Measurements from ENCODE around the gene REPIN1. TPM values are rescaled to one million over a fixed set of nuclear protein-coding genes. Genes with fewer than 3 reads are reported as not detected.

REPIN1 gene
- total RNA-seq: 148 and 153 TPM in 2 replicates
- long read RNA-seq, transcript REPIN1-202 (1 exons, 2,876 nt): major isoform, 5 of 6 reads
- long read RNA-seq, partial matches to known transcripts: 0 of 6 reads
- long read RNA-seq, other reads (novel, unspliced or antisense): 0 of 6 reads

GRCh38 chr7:150368096-150368883 is at the start of gene REPIN1:
REPIN1 (plus strand) TSS chr7:150368822; CDS start chr7:150369712, 890 bp downstream.
- peak; percentile 93 for DNase-seq (ENCODE audit: low spot score, unreplicated experiment)
- H3K27ac Mint-ChIP-seq: peak within 1 kb of the TSS; percentile 100
- no peaks in the 10 kb centered on the region for H3K9me3 Mint-ChIP-seq (ENCODE audit: low read depth)
- peaks cover 5% of the 10 kb centered on the region for H3K36me3 Mint-ChIP-seq (ENCODE audit: insufficient read depth)
- TF ChIP-seq, protein P1, sequence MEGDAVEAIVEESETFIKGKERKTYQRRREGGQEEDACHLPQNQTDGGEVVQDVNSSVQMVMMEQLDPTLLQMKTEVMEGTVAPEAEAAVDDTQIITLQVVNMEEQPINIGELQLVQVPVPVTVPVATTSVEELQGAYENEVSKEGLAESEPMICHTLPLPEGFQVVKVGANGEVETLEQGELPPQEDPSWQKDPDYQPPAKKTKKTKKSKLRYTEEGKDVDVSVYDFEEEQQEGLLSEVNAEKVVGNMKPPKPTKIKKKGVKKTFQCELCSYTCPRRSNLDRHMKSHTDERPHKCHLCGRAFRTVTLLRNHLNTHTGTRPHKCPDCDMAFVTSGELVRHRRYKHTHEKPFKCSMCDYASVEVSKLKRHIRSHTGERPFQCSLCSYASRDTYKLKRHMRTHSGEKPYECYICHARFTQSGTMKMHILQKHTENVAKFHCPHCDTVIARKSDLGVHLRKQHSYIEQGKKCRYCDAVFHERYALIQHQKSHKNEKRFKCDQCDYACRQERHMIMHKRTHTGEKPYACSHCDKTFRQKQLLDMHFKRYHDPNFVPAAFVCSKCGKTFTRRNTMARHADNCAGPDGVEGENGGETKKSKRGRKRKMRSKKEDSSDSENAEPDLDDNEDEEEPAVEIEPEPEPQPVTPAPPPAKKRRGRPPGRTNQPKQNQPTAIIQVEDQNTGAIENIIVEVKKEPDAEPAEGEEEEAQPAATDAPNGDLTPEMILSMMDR (IDR thresholded peaks at IDR 0.05; ENCODE audit: unreplicated experiment): no peak
- H3K4me3 Mint-ChIP-seq (ENCODE audit: low read depth): peak within 1 kb of the TSS; percentile 98
- H3K27me3 Mint-ChIP-seq: no peaks in the 10 kb centered on the region
- peaks cover 23% of the 10 kb centered on the region for H3K4me1 Mint-ChIP-seq (ENCODE audit: low read depth)

GRCh38 chr7:150321788-150322113 is 46.9 kb upstream of the REPIN1 start:
- DNase-seq (ENCODE audit: low spot score, unreplicated experiment): no peak
- Mint-ChIP-seq H3K4me3 (ENCODE audit: low read depth) (peak overlapping the region; percentile 92), H3K4me1 (ENCODE audit: low read depth) (peaks cover 13% of the 10 kb centered on the region), H3K9me3 (ENCODE audit: low read depth) (no peaks in the 10 kb centered on the region), H3K27ac (no peak overlapping the region), H3K27me3 (no peaks in the 10 kb centered on the region), H3K36me3 (ENCODE audit: insufficient read depth) (peaks cover 4% of the 10 kb centered on the region)
- TF ChIP-seq, protein P1 (IDR thresholded peaks at IDR 0.05; ENCODE audit: unreplicated experiment): no peak

DNA sequence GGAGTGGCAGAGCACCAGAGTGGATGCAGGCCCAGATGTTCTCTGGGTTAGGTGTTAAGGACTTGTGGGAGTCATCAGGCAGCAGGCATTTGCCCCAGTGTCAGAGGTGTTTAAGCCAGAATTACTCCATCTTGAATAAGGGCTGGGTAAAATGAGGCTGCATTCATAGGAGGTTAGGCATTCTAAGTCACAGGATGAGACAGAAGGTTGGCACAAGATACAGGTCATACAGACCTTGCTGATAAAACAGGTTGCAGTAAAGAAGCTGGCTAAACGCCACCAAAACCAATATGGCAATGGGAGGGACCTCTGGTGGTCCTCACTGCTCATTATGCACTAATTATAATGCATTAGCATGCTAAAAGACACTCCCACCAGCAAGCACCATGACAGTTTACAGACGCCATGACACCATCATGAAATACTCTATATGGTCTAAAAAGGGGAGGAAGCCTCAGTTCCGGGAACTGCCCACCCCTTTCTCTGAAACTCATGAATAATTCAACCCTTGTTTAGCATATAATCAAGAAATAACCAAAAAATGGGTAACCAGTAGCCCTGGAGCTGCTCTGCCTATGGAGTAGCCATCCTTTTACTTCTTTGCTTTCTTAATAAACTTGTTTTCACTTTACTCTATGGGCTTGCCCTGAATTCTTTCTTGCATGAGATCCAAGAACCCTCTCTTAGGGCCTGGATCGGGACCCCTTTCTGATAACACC is 46.3 kb upstream of the REPIN1 start:
- Mint-ChIP-seq H3K27me3 (no peaks in the 10 kb centered on the region), H3K36me3 (ENCODE audit: insufficient read depth) (peaks cover 4% of the 10 kb centered on the region), H3K9me3 (ENCODE audit: low read depth) (no peaks in the 10 kb centered on the region), H3K27ac (peak overlapping the region; percentile 97), H3K4me3 (ENCODE audit: low read depth) (peak overlapping the region; percentile 92), H3K4me1 (ENCODE audit: low read depth) (peaks cover 13% of the 10 kb centered on the region)
- TF ChIP-seq, protein P1 (IDR thresholded peaks at IDR 0.05; ENCODE audit: unreplicated experiment): no peak
- DNase-seq (ENCODE audit: low spot score, unreplicated experiment): no peak

DNA sequence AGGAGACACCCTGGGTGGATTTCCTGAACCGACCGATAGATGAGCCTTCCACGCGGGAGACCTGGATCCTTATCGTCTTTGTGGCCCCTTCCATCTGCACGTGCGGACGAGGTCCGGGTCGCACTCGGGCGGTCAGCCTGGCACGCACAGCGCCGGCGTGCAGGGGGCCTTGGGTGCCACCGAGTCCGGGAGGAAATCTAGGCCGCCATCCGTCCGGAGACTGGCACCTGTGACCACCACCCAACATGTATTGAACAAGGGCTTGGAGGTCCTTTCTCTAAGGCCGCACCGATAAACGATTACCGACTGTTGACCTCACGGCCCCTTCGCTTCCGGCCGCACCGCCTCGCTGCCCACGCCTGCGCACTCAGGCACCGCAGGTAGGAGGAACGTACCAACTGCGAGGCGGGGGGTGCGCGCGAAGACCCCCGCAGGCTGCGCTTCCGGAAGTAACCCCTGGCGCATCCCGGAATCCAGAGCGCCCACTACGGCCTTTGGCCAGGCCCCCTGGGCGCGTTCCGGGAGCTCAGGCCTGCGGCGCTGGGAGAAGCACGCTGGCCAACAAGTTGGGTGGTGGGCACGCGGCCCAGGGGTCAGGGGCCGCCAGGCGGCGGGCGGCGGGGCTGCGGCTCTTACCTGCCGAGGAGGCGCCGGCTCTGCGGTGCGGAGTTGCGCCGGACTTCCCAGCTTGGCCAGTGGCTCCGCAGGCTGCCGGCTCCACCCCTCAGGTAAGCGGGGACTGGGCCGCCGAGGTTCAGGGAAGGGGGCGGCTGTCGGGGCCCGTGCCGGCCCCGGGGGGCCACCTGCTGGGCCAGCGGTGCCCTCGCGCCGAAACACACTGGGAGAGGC is 45.6 kb upstream of the REPIN1 start, which contains the start of the genes ACTR3C and LRRC61:
TSS of gene ACTR3C (minus strand) at position 713 of the 849 bp plus-strand sequence. CDS start 28,249 bp downstream, outside the sequence.
TSS of gene LRRC61 (plus strand) at position 523 of the 849 bp plus-strand sequence. CDS start 13,507 bp downstream, outside the sequence.
- TF ChIP-seq, protein P1 (IDR thresholded peaks at IDR 0.05; ENCODE audit: unreplicated experiment): peak; percentile 45
- no peaks in the 10 kb centered on the region for H3K27me3 Mint-ChIP-seq
- H3K4me3 Mint-ChIP-seq (ENCODE audit: low read depth): peak within 1 kb of the TSS; percentile 92
- no peaks in the 10 kb centered on the region for H3K9me3 Mint-ChIP-seq (ENCODE audit: low read depth)
- H3K4me1 Mint-ChIP-seq (ENCODE audit: low read depth): peaks cover 13% of the 10 kb centered on the region
- peaks cover 4% of the 10 kb centered on the region for H3K36me3 Mint-ChIP-seq (ENCODE audit: insufficient read depth)
- peak within 1 kb of the TSS; percentile 97 for H3K27ac Mint-ChIP-seq
- peak; percentile 69 for DNase-seq (ENCODE audit: low spot score, unreplicated experiment)
